A549 (cell line): Measurements from ENCODE around the gene TCL1A. TPM values are rescaled to one million over a fixed set of nuclear protein-coding genes. Genes with fewer than 3 reads are reported as not detected.

Experiments
- ATAC-seq, 2 experiments: fragments of 200-7000 bp in 1 of 2; fragments of >200 bp in 1 of 2; cut with Nextera tagmentation in 1 of 2; cut with Tn5 transposase in 1 of 2; 3 replicates each; pipeline versions ENCODE4 v1.8.0 to v1.9.1; 2018 to 2020; ENCODE audit warnings: mild to moderate bottlenecking in 1 of 2, moderate library complexity in 1 of 2
- CTCF ChIA-PET: fragments of 300-600 bp; sonication (Branson Sonifier 250); formaldehyde crosslinking; extraction: SDS; loops from one replicate; lab custom pipeline; 2021; ENCODE audit warnings: antibody characterized with exemption, inconsistent platforms; lab: Yijun Ruan, JAX
- POLR2A ChIA-PET: fragments of 350-600 bp; formaldehyde crosslinking; extraction: SDS; loops from one replicate; lab custom pipeline; 2021; ENCODE audit warnings: antibody characterized with exemption, inconsistent platforms; lab: Yijun Ruan, JAX
- DNase-seq, 2 experiments: peaks; one replicate each; pipeline versions ENCODE4 v3.0.0 to v3.0.0-alpha.2; 2011 to 2016; ENCODE audit warnings: low read depth in 1 of 2, low spot score in 1 of 2
- FAIRE-seq: peaks from 2 replicates; lab custom pipeline; 2011; peaks lifted over from hg19 to GRCh38; lab: Jason Lieb, UNC
- H3K27ac ChIP-seq, 2 experiments: fragments of >200 bp; sonication (Bioruptor Twin); formaldehyde crosslinking; 3 replicates each; pipeline ENCODE4 v1.5.1; 2016 to 2017
- H3K4me1 ChIP-seq: fragments of >200 bp; sonication (Bioruptor Twin); formaldehyde crosslinking; 3 replicates; pipeline ENCODE4 v1.6.1; 2016
- H3K4me2 ChIP-seq: fragments of >200 bp; sonication (Bioruptor Twin); formaldehyde crosslinking; 3 replicates; pipeline ENCODE4 v1.6.1; 2016
- H3K4me3 ChIP-seq: fragments of >200 bp; sonication (Bioruptor Twin); formaldehyde crosslinking; 3 replicates; pipeline ENCODE4 v1.5.1; 2016
- H3K9me3 ChIP-seq: fragments of >200 bp; sonication (Bioruptor Twin); formaldehyde crosslinking; 3 replicates; pipeline ENCODE4 v1.6.1; 2016
- BHLHE40 ChIP-seq: IDR thresholded peaks from 2 replicates; pipeline ENCODE4 v1.6.1; 2012; ENCODE audit warnings: low read depth, low read length, inconsistent platforms
- CHD4 ChIP-seq: fragments of 200-600 bp; sonication (generic); IDR thresholded peaks from 2 replicates; pipeline ENCODE4 v1.6.1; 2016; ENCODE audit warnings: antibody characterized with exemption, mild to moderate bottlenecking, borderline replicate concordance
- CTCF ChIP-seq: fragments of >200 bp; sonication (Bioruptor Twin); formaldehyde crosslinking; IDR thresholded peaks from 3 replicates; pipeline ENCODE4 v1.5.1; 2016
- EHF ChIP-seq: fragments of 250-450 bp; sonication (Bioruptor Pico); IDR thresholded peaks from 2 replicates; pipeline ENCODE4 v1.5.0; 2020; ENCODE audit warnings: mild to moderate bottlenecking
- ELK1 ChIP-seq: fragments of 150-350 bp; IDR thresholded peaks from 2 replicates; pipeline ENCODE4 v1.6.1; 2014; ENCODE audit warnings: low read depth, mild to moderate bottlenecking, low read length
- EP300 ChIP-seq, 2 experiments: fragments of >200 bp; sonication (Bioruptor Twin); formaldehyde crosslinking; IDR thresholded peaks; 2 replicates in 1 of 2; 3 replicates in 1 of 2; pipeline ENCODE4 v1.6.1; 2016 to 2017
- FOXS1 ChIP-seq: fragments of 250-450 bp; sonication (Bioruptor Pico); IDR thresholded peaks from 2 replicates; pipeline ENCODE4 v1.5.0; 2020; ENCODE audit warnings: mild to moderate bottlenecking, moderate library complexity
- GATA3 ChIP-seq: IDR thresholded peaks from 2 replicates; pipeline ENCODE4 v1.6.1; 2012; ENCODE audit warnings: borderline replicate concordance
- HES2 ChIP-seq: fragments of >200 bp; sonication (Bioruptor Twin); formaldehyde crosslinking; IDR thresholded peaks from 2 replicates; pipeline ENCODE4 v1.6.1; 2016
- HEYL ChIP-seq: fragments of 250-450 bp; sonication (Bioruptor Pico); IDR thresholded peaks from 2 replicates; pipeline ENCODE4 v1.8.0; 2021; ENCODE audit warnings: mild to moderate bottlenecking, moderate library complexity
- JUN ChIP-seq, 2 experiments: fragments of >200 bp; sonication (Bioruptor Twin); formaldehyde crosslinking; IDR thresholded peaks; 2 replicates in 1 of 2; 3 replicates in 1 of 2; pipeline ENCODE4 v1.6.1; 2016 to 2017
- KDM1A ChIP-seq: fragments of 200-600 bp; sonication (generic); IDR thresholded peaks from 2 replicates; pipeline ENCODE4 v1.6.1; 2016; ENCODE audit warnings: low read depth, mild to moderate bottlenecking
- MAFK ChIP-seq: fragments of 450-650 bp; IDR thresholded peaks from 2 replicates; pipeline ENCODE4 v1.6.1; 2014; ENCODE audit not compliant: partially characterized antibody
- MAZ ChIP-seq: fragments of 150-350 bp; IDR thresholded peaks from 2 replicates; pipeline ENCODE4 v1.6.1; 2014; ENCODE audit warnings: antibody characterized with exemption, low read depth, low read length, borderline replicate concordance
- NR3C1 ChIP-seq: fragments of >200 bp; sonication (Bioruptor Twin); formaldehyde crosslinking; IDR thresholded peaks from 3 replicates; pipeline ENCODE4 v1.6.1; 2017
- PBX3 ChIP-seq: IDR thresholded peaks from 2 replicates; pipeline ENCODE4 v1.6.1; 2012
- PHF8 ChIP-seq: fragments of 200-600 bp; sonication (generic); IDR thresholded peaks from 2 replicates; pipeline ENCODE4 v1.6.1; 2016; ENCODE audit warnings: low read depth, mild to moderate bottlenecking, antibody characterized with exemption, moderate library complexity, borderline replicate concordance
- POLR2AphosphoS2 ChIP-seq: conservative IDR thresholded peaks from 2 replicates; pipeline ENCODE4 v1.6.1; 2012; ENCODE audit warnings: low read length, improper control_type of control experiment, inconsistent platforms
- RAD21 ChIP-seq, 2 experiments: fragments of >200 bp in 1 of 2; sonication (Bioruptor Twin) in 1 of 2; formaldehyde crosslinking in 1 of 2; IDR thresholded peaks in 1 of 2; conservative IDR thresholded peaks in 1 of 2; 2 replicates in 1 of 2; 3 replicates in 1 of 2; pipeline ENCODE4 v1.6.1; 2012 to 2018; ENCODE audit warnings: inconsistent platforms in 1 of 2
- RARB ChIP-seq: fragments of 250-450 bp; sonication (Bioruptor Pico); IDR thresholded peaks from 2 replicates; pipeline ENCODE4 v1.8.0; 2021; ENCODE audit warnings: mild to moderate bottlenecking, moderate library complexity
- RNF2 ChIP-seq: fragments of 200-600 bp; sonication (generic); IDR thresholded peaks from 2 replicates; pipeline ENCODE4 v1.6.1; 2016; ENCODE audit warnings: low read depth, mild to moderate bottlenecking, antibody characterized with exemption, moderate library complexity, borderline replicate concordance
- TFCP2L1 ChIP-seq: fragments of 250-450 bp; sonication (Bioruptor Pico); IDR thresholded peaks from 2 replicates; pipeline ENCODE4 v1.5.0; 2021; ENCODE audit warnings: mild to moderate bottlenecking
- USF2 ChIP-seq: fragments of 450-650 bp; IDR thresholded peaks from 2 replicates; pipeline ENCODE4 v1.6.1; 2014; ENCODE audit warnings: antibody characterized with exemption
- ZC3H11A ChIP-seq: fragments of 450-650 bp; IDR thresholded peaks from 2 replicates; pipeline ENCODE4 v1.6.1; 2014; ENCODE audit warnings: antibody characterized with exemption, mild to moderate bottlenecking
- ZFP36 ChIP-seq: fragments of 450-650 bp; IDR thresholded peaks from 2 replicates; pipeline ENCODE4 v1.6.1; 2014; ENCODE audit warnings: borderline replicate concordance; ENCODE audit not compliant: partially characterized antibody
- ZSCAN20 ChIP-seq: fragments of 250-450 bp; sonication (Bioruptor Pico); IDR thresholded peaks from 2 replicates; pipeline ENCODE4 v1.8.0; 2022; ENCODE audit warnings: mild to moderate bottlenecking, moderate library complexity
- WGBS: methylation state at CpG from one replicate; pipeline ENCODE4 v1.1.6; 2017; ENCODE audit errors: missing lambda C conversion rate; 5-methylcytosine and 5-hydroxymethylcytosine counted together
- polyA plus RNA-seq, 4 experiments: library from polyadenylated mRNA; depleted of rRNA in 3 of 4; stranded (reverse); fragments of >200 nt; fragmentation: RNase III in 1 of 4; extraction: RNeasy Plus Mini Kit Qiagen cat#74134 plus additional on column Dnase treatment in 1 of 4; gene quantifications; 2 replicates in 3 of 4; 3 replicates in 1 of 4; pipeline ENCODE4 v1.2.3, GENCODE V29; 2011 to 2017

Gene TCL1A
- polyA plus RNA-seq, 2 of the 4 experiments (the other 2 are of a cell fraction): not detected

GRCh38 chr14:95698287-95698686 is 15.6 kb downstream of the TCL1A start:
- Histone ChIP-seq H3K4me2 (no peak overlapping the region), H3K4me3 (no peak overlapping the region), H3K4me1 (no peaks in the 10 kb centered on the region), H3K27ac (no peak overlapping the region), H3K9me3 (no peaks in the 10 kb centered on the region)
- POLR2A ChIA-PET: no interaction called here
- TF ChIP-seq TFCP2L1 (CRISPR knock-in tag) (no peak), NR3C1 (no peak), RAD21 (conservative IDR thresholded peaks at IDR 0.05 in 1 of 2, IDR thresholded peaks at IDR 0.05 in 1 of 2) (no peak), RNF2 (no peak), GATA3 (no peak), HEYL (CRISPR knock-in tag) (no peak), PHF8 (no peak), ELK1 (no peak), ZC3H11A (no peak), CTCF (no peak), FOXS1 (CRISPR knock-in tag) (no peak), RARB (CRISPR knock-in tag) (no peak), HES2 (no peak), JUN (IDR thresholded peaks at IDR 0.05) (no peak), KDM1A (no peak)
- ATAC-seq (no peak), FAIRE-seq (no peak), DNase-seq (no peak)
- CTCF ChIA-PET: no interaction called here

GRCh38 chr14:95697764-95698163 is 16.2 kb downstream of the TCL1A start:
- Histone ChIP-seq H3K27ac (no peak overlapping the region), H3K4me3 (no peak overlapping the region), H3K4me1 (no peaks in the 10 kb centered on the region), H3K4me2 (no peak overlapping the region), H3K9me3 (no peaks in the 10 kb centered on the region)
- WGBS: 2% methylated on average over 7 of the region's 7 CpGs
- FAIRE-seq (no peak), ATAC-seq (no peak), DNase-seq (no peak)
- ChIA-PET CTCF (interaction anchor here (0.7 kb wide), 1 partner anchor 12 kb away, joined by 3 read pairs; no protein-coding TSS in a partner anchor), POLR2A (no interaction called here)
- TF ChIP-seq MAZ (no peak), NR3C1 (no peak), ZFP36 (no peak), RNF2 (no peak), EP300 (IDR thresholded peaks at IDR 0.05) (no peak), EHF (CRISPR knock-in tag) (no peak), MAFK (no peak), CHD4 (no peak), RARB (CRISPR knock-in tag) (no peak), PBX3 (no peak), USF2 (no peak), BHLHE40 (no peak), TFCP2L1 (CRISPR knock-in tag) (no peak), ZSCAN20 (no peak), POLR2AphosphoS2 (no peak)
